CD4-positive, alpha-beta T cell treated with Interleukin-4 for 4 hours (primary cell): ENCODE data around the gene C2orf69.
"Not testable (repeated sequence)": the region's sequence is repeated elsewhere in the genome, so short reads cannot be mapped to it uniquely, and the experiment has no call there.

Source experiments
- DNase-seq: peaks from one replicate; pipeline ENCODE4 v3.0.0-alpha.2; 2020

Gene C2orf69

DNA sequence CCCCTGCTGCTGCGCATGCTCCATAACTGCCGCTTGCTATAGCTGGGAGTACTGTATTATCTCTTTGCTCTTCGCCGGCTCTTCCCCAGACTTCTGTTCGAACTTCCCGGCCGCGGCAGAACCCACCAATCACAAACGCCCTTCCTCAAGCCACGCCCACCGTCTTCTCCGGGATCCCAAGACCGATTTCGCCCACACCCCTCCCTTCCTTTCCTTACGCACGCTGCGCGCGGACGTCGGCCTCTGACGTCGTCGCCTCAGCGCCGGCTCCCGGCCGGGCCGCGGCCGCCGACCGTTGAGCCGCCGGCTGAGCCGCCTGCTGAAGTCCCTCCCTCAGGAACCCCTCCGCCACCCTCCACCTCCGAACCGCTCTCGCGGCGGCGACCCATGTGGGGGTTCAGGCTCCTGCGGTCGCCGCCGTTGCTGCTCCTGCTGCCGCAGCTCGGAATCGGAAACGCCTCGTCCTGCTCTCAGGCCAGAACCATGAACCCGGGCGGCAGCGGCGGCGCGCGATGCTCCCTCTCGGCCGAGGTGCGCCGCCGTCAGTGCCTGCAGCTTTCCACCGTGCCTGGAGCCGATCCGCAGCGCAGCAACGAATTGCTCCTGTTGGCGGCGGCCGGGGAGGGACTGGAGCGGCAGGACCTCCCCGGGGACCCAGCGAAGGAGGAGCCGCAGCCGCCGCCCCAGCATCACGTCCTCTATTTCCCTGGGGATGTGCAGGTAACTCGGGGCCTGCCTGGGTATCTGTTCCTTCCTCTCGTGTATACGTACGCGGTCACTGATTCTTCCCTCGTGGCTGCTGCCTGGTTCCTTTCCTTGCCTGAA lies at the start of gene C2orf69:
Gene C2orf69, plus strand, starts transcription at position 242 of the 825 bp plus-strand sequence. Its CDS starts 146 bp downstream, at position 388.
- DNase-seq = peak; percentile 95

DNA sequence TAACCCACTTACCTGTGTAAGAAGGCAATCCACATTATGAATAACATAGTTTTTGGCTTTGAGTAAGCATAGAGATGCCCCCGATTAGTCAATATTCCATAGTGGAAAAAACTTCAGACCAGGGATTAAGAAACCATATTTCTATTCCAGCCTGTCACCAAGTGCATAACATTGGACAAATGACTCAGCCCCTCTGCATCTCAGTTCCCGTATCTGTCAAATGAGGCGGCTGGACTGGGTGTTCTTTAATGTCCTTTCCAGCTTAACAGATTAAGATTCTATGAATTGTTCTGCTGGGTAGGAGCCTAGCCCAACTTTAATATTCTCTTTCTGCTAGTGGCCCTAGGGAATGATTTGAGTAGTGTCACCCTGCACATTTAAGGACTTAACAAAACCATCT lies 48.3 kb upstream of the C2orf69 start:
- no peak for DNase-seq

DNA sequence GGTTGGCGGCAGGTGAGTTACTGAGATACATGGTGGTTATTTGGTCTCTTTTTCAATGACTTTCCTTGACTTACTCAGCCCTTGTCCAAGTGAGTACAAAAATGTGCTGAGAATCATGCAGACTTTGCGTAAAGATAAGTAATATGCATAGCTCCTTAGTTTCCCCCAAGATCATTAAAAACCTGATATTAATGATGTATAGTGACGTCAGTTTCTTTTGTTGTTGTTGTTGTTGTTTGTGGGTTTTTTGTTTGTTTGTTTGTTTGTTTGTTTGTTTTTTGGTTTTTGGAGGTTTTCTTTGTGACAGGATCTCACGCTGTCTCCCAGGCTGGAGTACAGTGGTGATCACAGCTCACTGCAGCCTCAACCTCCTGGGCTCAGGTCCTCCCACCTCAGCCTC lies 45.2 kb upstream of the C2orf69 start:
- DNase-seq = no peak

DNA sequence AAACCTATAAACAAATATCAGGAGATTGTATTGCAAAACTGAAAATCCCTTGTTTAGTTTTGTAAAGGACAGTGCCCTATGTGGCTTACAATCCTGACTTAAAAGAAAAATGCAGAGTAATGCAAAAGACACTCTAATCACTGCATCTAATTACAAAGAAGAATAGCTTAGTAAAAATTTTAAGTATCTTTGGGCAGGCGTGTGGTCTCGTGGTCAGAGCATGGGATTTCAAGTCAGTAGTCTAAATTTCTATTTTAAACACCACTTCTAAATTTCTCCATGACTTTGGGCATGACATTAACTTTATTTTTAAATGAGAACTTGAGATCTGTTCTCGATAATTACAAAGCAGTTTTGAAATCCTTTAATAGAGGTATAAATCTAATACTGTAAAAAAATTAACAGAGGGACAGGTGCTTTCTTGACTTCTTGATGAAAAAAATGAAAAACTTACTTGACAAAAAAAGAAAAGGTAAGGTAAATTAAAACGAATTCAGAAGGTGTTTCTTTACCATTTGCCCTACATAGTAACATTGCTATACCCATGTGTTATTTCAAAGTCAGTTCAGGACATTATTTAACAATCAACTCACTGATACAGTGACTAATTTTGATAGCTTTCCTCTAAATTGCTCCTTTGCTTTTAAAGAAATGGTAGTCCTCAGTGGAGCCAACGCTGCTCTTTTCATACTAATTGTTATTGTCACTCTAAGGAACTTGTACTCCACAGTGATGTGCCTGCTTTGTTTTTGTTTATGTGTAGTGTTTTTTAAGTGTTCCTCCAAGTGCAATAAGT lies 42.5 kb upstream of the C2orf69 start:
- no peak for DNase-seq

- DNase-seq = no peak
Measured at GRCh38 chr2:199869227-199869541, 41.9 kb upstream of the C2orf69 start.

- DNase-seq = no peak
Measured at GRCh38 chr2:199869653-199870052, 41.4 kb upstream of the C2orf69 start.

DNA sequence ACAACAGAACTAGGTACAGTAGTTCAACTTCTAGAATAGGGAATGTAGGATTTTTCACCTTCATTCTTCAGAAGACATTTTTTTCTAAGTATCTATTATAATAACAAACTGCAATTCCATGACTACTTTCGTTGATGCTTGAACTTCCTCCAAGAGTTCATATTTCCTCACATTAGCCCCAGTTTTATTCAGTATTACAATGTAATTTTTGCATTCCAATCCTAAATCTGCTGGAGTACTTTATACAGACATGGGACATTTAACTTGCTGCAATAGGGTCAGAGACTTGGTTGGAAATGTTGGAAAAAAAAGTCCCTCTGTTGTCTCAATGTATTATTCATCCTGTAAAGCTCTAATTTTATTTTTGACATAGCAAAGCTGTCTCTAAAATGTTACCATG lies 40.5 kb upstream of the C2orf69 start:
- DNase-seq = no peak

- DNase-seq = no peak
Measured at GRCh38 chr2:199874209-199874608, 36.9 kb upstream of the C2orf69 start.

GRCh38 chr2:199875400-199875799 lies 35.7 kb upstream of the C2orf69 start:
- no peak for DNase-seq

GRCh38 chr2:199882667-199883066 lies 28.4 kb upstream of the C2orf69 start:
- no peak for DNase-seq

DNA sequence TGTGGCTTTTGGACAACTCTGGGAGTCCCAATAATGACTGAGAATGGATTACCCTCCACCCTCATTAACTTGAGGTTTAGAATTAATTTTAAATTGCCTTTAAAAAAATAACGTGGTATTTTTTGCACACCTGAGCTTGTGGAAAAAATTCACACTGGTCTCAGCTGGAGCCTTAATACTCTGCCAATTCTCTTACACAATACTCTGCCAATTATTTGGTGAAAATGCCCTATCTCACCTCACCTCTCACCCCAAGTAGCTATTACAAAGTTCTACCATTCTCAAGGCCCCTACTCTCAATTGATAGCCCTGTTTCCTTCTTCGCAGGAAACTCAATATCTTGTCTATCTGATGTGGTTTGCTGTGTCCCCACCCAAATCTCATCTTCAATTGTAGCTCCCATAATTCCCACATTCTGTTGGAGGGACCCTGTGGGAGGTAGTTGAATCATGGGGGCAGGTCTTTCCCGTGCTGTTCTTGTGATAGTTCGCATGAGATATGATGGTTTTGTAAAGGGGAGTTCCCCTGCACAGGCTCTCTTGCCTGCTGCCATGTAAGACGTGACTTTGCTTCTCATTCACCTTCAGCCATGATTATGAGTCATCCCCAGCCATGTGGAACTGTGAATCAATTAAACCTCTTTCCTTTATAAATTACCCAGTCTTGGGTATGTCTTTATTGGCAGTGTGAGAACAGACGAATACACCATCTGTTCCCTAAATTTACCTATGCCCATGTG lies 27.4 kb upstream of the C2orf69 start:
- DNase-seq = no peak

- DNase-seq = no peak
Measured at GRCh38 chr2:199895406-199895805, 15.7 kb upstream of the C2orf69 start.

GRCh38 chr2:199896617-199897016 lies 14.5 kb upstream of the C2orf69 start:
- DNase-seq = no peak

DNA sequence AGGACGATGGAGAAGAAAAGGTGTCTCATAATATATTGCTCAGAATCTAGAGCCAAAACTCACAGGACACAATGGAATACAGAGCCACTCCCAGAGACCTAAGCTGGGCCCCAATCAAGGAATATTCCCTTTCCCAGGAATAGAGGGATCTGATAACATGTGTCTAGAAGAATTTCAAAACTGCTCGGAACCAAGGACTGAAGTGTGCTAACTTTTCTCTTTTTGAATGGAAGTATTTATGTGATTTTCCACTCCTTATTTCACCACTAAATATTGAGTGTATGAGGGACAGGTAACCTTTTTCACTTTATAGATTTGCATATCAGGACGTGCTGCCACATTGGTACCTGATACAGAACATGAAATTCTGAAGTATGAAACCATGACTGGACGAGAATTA lies 9.2 kb upstream of the C2orf69 start:
- no peak for DNase-seq

- no peak for DNase-seq
Measured at GRCh38 chr2:199902486-199903110, 8.5 kb upstream of the C2orf69 start.

DNA sequence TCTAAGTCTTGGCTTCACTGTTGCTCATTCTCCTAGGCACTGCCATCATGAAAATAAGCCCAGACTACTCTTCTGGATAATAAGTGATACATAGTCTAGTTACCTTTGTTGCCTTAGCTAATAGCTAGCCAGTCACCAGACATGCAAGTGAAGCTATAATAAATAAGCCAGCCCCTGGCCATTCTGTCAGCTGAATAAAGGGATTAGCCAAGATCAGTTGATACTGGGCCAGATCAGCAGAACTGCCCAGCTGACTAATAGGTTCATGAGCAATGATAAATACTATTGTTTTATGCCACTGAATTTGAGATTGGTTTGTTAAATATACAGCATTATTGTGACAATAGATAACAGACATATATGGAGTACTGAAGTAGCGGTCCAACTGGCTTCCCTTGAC lies 8.0 kb upstream of the C2orf69 start:
- DNase-seq = no peak

GRCh38 chr2:199907008-199907714 lies 3.9 kb upstream of the C2orf69 start:
- DNase-seq = no peak

- no peak for DNase-seq
Measured at GRCh38 chr2:199910338-199911051, 598 bp upstream of the C2orf69 start.

- DNase-seq = no peak
Measured at GRCh38 chr2:199911877-199912161, 726 bp downstream of the C2orf69 start.

DNA sequence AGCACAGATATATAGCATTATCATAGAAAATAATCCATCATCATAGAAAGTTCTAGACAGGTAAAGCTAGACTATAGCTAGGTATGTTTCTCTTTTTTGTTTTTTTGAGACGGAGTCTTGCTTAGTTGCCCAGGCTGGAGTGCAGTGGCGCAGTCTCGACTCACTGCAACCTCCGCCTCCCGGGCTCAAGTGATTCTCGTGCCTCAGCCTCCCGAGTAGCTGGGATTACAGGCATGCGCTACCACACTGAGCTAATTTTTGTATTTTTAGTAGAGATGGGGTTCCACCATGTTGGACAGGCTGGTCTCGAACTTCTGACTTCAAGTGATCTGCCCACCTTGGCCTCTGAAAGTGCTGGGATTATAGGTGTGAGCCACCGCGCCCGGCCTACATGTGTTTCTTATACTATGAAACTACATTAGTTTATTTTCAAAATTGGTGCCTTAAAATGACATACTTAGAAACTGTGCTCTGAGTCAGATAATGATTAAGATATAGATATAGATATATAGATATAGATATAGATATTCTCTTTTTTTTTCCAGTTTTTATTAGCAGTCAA lies 1.5 kb downstream of the C2orf69 start:
- DNase-seq = not testable (repeated sequence)

DNA sequence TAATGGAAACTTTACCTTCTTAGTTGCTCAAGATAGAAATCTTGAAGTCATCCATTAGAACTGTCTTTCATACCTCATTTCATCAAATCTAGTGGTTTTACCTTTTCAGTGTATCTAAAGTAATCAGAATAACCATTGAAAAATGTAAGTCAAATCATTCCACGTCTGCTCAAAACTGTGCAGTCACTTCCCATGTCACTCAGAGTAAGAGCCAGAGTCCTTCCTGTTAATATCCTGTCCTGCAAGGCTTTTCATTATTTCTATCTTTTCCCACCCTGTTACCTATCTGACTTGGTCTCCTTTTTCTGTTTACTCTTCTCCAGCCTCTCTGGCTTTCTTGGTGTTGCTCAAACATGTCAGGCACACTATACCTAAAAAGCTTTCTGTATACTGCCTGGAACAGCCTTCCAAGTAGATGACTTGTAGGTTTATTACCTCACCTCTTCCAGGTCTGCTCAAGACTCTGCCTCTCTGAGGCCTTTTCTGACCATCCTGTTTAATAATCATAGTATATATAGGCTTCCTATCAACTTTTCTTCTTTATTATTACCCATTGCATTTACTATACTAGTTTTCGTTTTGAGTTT lies 3.4 kb downstream of the C2orf69 start:
- DNase-seq = no peak
